COLO668 (cell line): ENCODE data around the gene DHCR7.

Source experiments
- DNase-seq: peaks from one replicate; lab custom pipeline; 2025; ENCODE audit not compliant: unreplicated experiment; lab: John Stamatoyannopoulos, UW

DHCR7 gene

DNA sequence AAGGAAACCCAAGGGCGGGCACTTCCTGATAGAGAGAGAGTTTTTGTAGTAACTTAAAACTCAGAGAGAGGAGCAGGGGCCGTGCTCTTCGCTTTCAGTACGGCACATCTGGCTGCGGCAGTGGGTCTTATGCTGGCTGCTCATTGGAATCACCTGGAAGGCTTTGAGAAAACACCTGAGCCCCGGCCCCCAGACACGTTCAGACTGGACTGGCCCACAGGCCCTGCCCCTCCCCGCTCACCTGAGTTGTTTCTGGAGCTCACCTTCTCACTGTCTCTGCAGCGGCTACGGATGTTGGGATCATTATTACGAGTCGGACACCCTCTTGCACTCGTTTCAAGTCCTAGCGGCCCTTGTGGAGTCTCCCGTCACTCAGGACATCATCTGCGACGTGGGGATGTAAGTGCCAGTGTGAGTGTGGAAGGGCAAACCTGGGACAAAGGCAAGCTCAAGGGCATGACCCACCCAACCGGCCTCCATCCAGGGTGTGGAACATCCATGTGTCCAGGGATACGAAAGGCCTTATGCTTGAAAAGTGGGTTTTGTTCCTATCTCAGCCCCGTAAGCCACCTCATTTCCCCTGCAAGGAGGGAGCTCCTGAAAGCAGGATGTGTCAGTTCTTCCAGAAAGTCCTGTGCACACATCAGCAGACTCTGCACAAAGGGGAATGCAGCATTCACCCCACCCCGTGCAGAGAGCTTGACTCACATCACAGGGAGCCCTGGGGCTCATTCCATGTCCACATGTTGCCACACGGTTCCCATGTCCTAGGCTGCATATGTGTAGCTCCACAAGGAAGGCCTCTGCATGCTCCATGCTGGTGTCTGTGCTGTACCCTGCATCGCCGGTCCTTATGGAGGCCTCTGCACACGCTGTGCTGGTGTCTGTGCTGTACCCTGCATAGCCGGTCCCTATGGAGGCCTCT lies 10.2 kb upstream of the DHCR7 start:
- DNase-seq = no peak

DNA sequence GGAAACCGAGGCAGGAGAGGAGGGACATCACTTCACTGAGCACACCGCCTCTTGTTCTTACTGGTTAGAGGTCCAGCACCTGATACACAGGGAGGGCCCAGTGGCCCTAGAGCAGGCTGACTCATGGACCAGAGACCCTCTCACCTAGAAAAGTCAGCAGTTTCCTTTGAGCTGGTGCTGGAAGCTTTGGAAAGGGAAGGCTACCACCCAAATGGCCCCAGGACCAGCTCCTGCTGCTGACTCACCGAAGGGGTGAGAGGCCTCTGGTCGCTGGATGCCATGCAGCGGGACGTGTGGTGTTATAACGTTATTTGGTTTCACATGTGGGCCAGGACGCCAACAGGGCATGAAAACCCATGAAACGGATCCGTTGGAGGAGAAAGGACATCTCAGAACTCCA lies 8.6 kb upstream of the DHCR7 start:
- no peak for DNase-seq

DNA sequence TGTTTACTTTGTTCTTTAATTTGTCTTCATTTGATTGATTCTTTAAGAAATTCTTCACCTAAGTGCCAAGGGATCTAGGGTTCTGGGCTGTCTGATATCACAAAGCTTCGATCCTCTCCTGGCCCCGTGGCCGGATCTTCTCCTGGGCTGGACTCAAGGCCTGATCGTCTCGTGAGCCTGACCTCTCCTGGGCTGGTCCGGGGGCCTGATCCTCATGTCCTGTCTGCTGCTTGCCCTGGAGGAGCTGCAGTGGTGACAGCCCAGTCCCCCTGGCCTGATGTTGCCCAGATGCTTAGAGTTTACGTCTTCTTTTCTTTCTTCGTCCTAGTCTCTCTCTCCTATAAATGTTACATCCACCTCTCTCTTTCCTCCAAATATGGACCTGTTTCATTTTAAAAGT lies 8.1 kb upstream of the DHCR7 start:
- DNase-seq = no peak

DNA sequence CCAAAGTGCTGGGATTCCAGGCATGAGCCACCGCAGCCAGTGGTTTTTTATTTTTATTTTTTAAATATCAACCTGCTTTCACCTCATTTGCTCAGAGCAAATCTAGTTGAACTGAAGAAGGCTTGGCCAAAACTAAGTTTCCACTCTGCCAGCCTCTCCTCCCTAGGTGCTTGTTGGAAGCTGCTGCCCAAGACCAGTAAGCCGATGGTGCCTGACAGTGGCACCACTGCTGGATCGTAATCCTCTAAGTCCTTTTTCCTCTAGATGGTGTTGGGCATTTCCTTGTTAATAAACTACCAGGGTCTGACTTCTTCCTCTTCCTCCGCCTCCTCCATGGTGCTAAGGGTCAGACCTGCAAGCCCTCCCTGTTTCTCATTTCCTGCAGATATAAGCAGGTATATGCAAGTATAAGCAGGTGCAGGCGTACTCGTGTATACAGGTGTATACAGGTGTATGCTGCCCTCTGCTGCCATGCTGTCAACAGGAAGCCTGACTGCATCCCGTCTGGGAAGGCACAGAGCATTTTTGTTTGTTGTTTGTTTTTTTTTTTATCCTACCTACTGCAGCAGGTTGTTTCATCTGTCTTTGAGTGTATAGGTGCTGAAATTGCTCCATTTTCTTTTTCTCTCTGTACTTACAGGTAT lies 6.4 kb upstream of the DHCR7 start:
- peak; percentile 33 for DNase-seq

DNA sequence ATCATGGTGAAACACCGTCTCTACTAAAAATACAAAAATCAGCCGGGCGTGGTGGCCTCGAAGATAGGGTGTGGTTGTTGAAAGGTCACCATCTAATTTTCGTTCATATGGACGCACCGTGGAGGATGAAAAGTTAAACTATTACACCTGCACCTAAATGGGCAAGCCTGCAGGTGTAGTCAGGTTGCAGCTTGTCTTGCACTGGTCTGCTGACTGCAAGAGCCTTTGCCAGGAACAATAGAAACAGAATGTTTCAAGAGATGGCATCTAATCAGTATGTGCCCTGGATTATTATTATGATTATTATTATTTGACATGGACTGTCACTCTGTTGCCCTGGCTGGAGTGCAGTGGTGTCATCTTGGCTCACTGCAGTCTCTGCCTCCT lies 5.7 kb upstream of the DHCR7 start:
- DNase-seq = no peak

DNA sequence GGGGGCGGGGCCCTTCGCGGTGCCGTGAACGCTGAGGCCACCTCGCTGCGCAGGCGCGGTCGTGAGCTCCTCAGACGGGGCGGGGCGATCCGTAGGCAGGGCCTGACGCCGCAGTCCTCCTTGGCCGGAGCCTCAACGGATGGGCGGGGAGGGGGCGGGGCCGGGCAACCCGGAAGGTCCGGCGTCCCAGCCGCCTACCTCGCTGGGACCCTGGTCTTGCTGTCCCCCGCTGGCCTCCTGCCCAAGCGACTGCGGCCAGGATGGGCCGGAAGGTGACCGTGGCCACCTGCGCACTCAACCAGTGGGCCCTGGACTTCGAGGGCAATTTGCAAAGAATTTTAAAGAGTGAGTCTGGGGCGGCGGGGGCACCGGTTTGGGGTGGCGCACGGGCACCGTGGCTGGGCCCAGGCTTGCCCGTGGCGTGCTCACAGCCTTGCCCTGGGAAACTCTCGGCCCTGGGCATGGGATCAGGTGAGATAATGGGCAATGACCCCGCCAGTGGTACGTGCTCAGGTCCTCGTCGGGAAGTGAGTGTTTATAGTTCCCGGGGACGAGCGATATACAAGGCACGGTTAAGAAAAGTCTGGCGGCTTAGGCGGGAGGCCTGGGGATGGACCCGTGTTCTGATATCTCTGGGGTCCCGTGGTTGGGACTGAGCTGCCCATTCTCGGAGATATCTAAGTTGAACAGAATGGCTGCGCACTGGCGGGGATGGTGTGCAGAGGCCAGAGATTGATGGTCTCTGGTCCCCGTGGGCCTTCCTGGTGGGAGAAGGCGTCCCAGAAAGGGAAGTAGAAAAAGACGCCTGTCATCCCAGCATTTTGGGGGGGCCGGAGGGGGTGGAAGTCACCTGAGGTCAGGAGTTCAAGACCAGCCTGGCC lies 5.1 kb upstream of the DHCR7 start, which contains the start of gene NADSYN1:
Gene NADSYN1, plus strand, starts transcription at position 167 of the 881 bp plus-strand sequence. Its CDS starts 94 bp downstream, at position 261.
- DNase-seq = peak; percentile 93

DNA sequence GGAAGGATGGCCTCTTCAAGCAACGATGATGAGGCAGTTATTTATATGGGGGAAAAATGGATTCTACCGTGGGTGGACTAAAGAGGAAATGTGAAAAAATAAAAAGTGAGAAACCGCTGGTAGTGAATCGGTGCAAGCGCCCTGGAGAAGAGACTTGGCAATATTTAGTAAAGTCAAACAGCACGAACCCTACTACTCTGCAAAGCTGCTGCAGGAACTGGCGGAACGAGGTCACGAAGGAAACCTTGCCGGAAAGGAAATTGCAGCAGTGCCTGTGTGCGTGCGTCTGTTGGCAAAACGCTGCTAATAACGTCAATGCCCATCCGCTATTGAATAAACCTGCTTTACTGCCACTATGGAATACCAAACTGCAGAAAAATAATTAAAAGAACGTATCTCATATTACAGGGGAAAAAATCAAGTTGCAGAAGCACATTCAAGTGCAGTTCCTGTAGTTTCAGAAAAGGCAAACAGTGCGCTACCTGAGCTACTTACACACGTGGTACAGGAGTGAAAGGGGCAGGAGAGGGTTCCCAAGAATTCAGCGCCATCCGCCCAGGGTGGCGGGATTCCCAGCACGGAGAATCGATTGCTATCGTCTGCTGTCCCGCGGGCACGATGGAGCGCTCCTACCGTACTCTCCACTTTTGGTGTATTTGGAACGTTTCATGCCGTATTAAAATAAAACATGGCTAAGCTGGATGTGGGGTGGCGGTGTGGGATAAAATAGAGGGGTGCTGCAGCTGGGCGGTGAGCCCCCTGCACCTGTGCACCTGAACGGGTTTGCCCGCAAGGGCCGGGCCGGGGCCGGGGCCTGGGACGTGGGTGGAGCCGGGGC lies 4.2 kb upstream of the DHCR7 start:
- peak; percentile 37 for DNase-seq

DNA sequence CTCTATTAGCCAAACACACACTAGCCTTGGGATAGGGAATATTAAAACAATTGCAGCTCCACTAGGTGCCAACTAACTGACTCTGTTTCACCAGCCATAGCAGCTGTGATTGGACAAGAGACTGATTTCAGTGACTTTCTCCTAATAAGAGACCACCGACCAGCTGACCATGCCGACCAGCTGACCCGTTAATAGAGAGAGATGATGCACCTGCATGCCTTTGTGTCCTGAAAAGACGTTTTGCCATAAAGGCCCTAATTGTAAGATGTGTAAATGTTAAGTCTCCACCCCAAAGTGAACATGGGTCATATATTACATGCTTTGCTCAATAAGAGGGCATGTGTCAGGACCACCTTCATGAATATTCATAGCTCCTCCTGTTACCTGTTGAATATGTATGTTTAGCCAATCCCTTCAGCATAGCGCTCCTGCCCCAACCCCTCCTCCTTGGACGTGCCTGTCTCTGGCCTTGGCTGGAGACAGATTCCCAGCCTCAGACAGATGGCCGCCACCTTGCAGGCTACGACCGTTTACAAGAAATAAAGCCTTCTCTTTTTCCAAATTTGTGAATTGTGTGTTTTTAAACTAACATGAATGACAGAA lies 3.5 kb upstream of the DHCR7 start:
- peak; percentile 13 for DNase-seq

DNA sequence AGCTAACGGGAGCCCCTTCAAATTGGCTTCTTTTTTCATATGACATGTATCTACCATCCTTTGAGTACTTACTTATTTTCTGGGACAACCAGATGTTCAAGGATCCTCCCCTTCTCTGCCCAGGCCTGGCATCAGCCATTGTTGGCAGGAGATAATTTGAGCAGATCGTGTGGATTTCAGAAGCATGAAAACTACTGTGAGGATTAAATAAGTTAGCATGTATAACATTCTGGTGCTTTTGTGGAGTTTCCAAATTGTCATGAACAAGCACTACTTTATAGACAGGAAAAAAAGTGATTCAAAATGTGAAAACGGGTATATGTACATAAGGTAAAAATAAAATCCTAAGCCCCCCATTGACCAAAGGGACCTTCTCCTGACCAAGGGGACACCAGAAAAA lies 2.7 kb upstream of the DHCR7 start:
- DNase-seq = no peak

DNA sequence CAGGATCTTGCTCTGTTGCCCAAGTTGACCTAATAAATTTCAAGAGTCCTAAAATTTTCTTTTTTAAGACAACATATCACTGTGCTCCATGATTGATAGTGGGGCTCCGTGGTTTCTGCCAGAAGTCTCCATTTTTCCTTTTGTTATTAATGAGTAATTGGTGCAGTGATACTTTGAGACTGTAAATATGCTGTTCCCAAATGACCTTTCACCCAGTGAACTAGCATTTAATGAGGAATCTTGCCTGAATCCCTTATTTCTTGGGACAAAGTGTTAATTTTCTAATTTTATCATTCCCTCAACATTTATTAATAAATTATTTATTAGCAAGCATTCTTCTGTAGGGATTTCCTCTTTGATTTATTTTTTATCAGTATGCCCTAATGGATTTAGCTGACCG lies 2.3 kb upstream of the DHCR7 start:
- no peak for DNase-seq

DNA sequence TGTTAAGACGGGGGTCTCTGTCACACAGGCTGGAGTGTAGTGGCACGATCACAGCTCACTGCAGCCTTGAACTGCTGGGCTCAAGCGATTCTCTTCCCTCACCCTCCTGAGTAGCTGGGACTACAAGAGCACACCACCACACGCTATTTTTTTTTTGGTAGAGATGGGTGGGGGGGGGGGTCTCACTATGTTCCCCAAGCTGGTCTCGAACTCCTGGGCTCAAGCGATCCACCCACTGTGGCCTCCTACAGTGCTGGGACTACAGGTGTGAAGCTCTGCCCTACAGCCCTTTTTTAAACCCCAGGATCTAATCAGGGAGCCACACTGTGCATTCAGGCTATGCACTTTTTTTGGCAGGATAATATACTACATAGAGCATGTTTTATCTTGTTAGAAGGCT lies 1.4 kb upstream of the DHCR7 start:
- no peak for DNase-seq

DNA sequence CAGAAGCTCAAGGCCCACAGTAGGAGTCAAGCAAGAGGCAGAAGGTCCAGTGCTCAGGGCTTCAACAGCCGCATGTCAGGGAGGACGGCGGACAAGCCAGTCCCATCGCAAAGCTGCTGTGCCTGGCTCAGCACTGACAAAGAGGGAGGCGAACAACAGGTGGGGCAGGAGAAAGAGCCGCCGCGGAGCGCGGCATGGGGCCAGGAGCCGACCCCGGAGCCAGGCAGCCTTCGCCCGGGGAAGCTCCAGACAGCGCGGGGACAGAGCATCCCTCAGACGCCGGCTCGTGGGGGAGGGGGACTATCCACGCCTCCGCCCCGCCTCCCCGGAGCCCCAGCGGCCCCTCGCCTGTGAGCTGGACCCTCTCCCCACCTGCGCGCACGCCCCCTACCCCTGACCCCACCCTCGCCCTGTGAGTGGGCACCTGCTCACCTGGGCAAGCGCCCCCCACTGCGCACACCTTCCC lies 369 bp downstream of the DHCR7 start:
- peak; percentile 42 for DNase-seq

DNA sequence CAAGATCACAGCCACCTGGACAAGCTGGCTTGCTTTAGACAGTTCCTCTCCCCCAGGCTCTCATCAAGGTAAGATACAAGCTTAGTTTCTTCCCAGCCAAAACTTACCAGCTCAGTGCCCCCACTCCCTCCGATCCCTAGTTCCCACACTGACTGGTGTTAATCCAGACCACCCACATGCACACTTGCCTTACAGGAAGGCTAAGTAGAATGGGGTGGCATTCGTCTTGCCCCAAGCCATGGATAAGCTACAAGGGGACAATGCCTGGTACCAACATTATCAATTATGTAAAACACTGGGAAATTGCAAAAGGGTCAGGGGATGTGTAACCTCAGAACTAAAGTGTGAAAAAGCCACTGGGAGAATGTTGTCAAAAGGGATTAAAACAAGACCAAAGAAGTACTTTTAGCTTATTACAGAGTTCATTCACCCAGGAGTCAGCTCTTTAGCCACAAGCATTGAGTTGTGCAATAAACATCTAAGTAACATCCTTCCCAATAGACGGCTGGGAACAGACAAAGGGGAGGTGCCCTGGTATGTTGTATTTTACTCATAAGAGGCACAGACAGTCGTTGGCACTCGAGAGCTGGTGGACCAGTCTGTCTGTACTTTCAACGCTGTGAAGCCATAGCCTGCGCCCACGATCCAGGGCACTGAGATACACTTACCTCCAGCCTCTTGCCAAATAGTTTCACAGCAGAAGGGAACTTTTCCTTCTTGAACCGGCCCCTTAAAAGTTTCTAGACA lies 1.1 kb downstream of the DHCR7 start:
- DNase-seq = no peak

DNA sequence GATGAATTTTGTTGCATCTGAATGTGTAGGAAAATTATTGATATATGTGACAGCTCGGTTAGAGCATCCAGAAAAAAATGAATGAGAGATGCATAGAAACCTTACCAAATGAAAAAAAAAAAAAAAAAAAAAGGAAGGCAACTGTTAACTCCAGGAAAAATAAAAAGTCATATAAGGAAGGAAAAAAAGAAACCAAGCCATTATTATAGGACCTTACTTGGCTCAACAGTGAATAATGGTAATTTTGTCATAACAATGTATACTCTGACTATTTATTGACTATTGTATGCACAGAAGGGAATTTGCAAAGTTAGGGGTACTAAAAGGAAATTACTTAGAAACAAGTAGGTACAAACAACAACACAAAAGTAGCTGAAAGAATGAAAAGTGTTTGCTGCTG lies 2.0 kb downstream of the DHCR7 start:
- DNase-seq = no peak

DNA sequence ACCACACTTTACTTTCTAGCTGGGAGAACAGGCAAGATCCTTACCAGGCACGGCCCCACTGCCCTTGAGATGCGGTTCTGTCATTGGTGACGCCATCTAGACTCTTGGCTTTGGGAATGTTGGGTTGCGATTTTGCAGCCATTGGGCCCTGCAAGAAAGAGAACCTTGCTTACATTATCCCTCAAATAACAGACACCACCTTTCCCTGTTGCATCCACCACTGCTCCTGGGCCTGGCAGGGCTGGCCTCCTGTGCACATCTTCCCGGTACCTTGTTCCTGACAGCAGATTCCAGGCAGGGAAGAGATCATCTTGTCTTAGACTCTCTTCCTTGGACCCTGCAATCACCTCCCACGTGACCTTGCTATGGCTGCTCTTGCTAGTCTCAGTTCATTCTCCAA lies 3.4 kb downstream of the DHCR7 start:
- DNase-seq = no peak

DNA sequence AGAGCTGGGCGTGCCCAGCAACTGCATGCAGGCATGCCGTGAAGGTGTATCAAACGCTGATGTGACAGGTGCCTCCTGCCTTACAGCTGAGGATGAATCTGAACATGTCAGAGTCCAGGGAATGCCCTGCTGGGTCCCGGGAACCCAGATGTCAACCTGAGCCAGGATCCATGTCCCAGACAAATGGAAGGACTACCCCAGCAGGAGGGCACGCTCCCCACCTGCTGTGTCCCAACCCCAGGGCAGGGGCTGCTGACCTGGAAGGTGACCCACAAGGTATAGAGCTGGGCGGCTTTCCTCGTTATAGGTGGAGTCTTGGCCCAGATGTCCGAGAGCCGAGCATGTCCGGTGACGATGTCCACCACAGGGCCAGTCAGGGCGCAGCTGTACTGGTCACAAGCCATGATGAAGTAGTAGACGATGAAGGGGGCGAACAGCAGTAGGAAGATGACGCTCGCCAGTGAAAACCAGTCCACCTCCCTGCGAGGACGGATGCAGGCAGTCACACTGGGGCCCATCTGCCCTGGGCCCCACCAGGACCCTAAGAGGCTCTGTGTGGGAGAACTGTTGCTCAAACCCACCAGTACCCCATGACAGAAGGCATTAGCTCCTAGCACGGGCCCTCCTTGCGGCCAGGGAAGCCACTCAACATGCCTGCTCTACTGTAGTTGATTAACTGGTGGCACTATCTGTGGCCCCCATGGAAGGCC lies 4.3 kb downstream of the DHCR7 start:
- DNase-seq = no peak

DNA sequence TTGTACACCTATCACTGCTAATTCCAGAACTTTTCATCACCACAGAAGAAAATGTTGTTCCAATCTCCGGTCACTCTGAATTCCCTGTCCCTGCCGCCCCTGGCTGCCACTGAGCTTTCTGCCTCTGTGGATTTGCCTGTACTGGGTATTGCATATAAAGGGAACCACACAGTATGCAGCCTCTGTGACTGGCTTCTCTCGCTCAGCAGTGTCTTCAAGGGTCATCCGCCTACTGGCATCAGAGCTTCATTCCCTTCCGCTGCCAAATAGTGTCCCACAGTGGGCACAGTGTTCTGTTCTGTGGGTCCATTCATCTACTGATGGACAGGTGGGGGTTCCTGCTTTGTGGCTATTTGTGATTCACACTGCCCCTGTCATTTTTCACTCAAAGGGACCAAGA lies 5.3 kb downstream of the DHCR7 start:
- no peak for DNase-seq

DNA sequence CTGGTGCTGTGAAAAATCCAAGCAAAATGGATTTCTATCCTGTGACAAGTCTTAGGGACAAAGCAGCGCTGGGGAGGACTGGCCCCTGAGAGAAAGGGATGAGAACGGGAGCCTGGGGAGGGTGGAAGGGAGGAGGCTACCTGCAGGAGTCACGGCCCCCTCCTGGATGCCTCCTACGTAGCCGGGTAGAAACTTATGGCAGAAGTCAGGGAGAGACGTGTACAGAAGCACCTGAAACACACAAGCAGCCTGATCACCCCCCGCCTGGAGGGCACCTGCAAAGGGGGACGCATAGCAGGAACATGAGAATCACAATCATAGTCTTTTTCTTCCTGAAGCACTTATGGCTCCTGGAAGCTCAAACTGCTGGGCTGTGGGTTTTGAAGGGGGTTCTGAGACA lies 6.1 kb downstream of the DHCR7 start:
- DNase-seq = no peak

DNA sequence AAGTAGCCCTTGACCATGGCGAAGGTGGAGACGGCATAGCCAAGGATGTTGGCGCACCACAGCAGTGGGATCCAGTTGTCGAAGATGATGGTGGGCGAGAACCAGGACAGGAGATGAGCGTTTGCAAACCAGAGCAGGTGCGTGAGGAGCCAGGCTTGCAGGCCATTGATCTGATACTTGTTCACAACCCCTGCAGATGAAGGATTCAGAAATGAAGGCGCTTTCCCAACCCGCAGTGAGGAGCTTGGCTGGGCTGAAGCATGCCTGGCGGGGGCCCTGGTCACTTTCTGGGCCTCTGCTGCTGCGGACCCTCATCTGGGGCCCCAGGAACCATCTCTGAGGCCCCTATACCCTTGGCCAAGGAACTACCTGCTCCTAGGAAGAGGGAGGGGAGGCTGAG lies 6.9 kb downstream of the DHCR7 start:
- DNase-seq = no peak
